ENCODE results near the gene PUS3.

GRCh38 chr11:125903711-125904659 lies 979 bp upstream of the PUS3 start, which contains the start of gene DDX25:
- TF ChIP-seq CTCF (IDR thresholded peaks at IDR 0.05) (no peak), POLR2AphosphoS5 (IDR thresholded peaks at IDR 0.05) (no peak), EP300 (IDR thresholded peaks at IDR 0.05) (no peak), POLR2A (IDR thresholded peaks at IDR 0.05; ENCODE audit: low read depth) (no peak)

Measured in esophagus muscularis mucosa (tissue), 4 donors.